Occipital lobe (tissue), 2 donors: ENCODE results near the gene CDC123. TPM values are rescaled to one million over a fixed set of nuclear protein-coding genes. Genes with fewer than 3 reads are reported as not detected.
"Not testable (repeated sequence)": the region's sequence is repeated elsewhere in the genome, so short reads cannot be mapped to it uniquely, and the experiment has no call there.

Experiments used
- DNase-seq: peaks from one replicate; lab custom pipeline; 2025; lab: John Stamatoyannopoulos, UW
- total RNA-seq: library from RNA; depleted of rRNA; stranded (reverse); fragments of >200 nt; gene quantifications from one replicate; pipeline ENCODE4 v1.2.3, GENCODE V29; 2014

The CDC123 gene
- total RNA-seq, 1 donor from 2014 or later: 105 TPM

GRCh38 chr10:12235116-12235694, 39.2 kb downstream of the CDC123 start:
- no peak for DNase-seq

GRCh38 chr10:12235796-12236195, 39.8 kb downstream of the CDC123 start:
- DNase-seq: no peak

GRCh38 chr10:12237265-12238220, 41.6 kb downstream of the CDC123 start:
- no peak for DNase-seq

- no peak for DNase-seq
Observed at GRCh38 chr10:12238821-12239220, 42.8 kb downstream of the CDC123 start.

GRCh38 chr10:12241810-12242529, 46.0 kb downstream of the CDC123 start:
- DNase-seq: no peak

- no peak for DNase-seq
Observed at GRCh38 chr10:12243864-12244620, 48.1 kb downstream of the CDC123 start.

- DNase-seq: no peak
Observed at GRCh38 chr10:12250181-12250580, 54.2 kb downstream of the CDC123 start.

- not testable (repeated sequence) for DNase-seq
Observed at GRCh38 chr10:12250702-12251101, 54.7 kb downstream of the CDC123 start.

- no peak for DNase-seq
Observed at GRCh38 chr10:12251581-12251980, 55.6 kb downstream of the CDC123 start.

GRCh38 chr10:12252882-12253546, 57.0 kb downstream of the CDC123 start:
- no peak for DNase-seq

- no peak for DNase-seq
Observed at GRCh38 chr10:12255048-12255447, 59.1 kb downstream of the CDC123 start.

GRCh38 chr10:12259988-12260387, 64.0 kb downstream of the CDC123 start:
- DNase-seq: no peak

- no peak for DNase-seq
Observed at GRCh38 chr10:12262278-12262981, 66.4 kb downstream of the CDC123 start.

- peak; percentile 63 for DNase-seq
Observed at GRCh38 chr10:12264204-12264940, 68.4 kb downstream of the CDC123 start.

GRCh38 chr10:12269056-12269455, 73.1 kb downstream of the CDC123 start:
- DNase-seq: no peak

- no peak for DNase-seq
Observed at GRCh38 chr10:12271210-12271540, 75.2 kb downstream of the CDC123 start.

GRCh38 chr10:12277862-12278261, 81.9 kb downstream of the CDC123 start:
- DNase-seq: not testable (repeated sequence)

GRCh38 chr10:12279281-12279680, 83.3 kb downstream of the CDC123 start:
- DNase-seq: peak; percentile 8

- no peak for DNase-seq
Observed at GRCh38 chr10:12287772-12288171, 91.8 kb downstream of the CDC123 start.

GRCh38 chr10:12297784-12298183, 101.8 kb downstream of the CDC123 start:
- DNase-seq: not testable (repeated sequence)
